Measurements from ENCODE around the gene FLT3LG. TPM values are rescaled to one million over a fixed set of nuclear protein-coding genes. Genes with fewer than 3 reads are reported as not detected.
"Not testable (repeated sequence)": the region's sequence is repeated elsewhere in the genome, so short reads cannot be mapped to it uniquely, and the experiment has no call there.

FLT3LG gene
- total RNA-seq, 1 donor from 2014 or later = 1.0 TPM

GRCh38 chr19:49468746-49469447 lies 5.1 kb upstream of the FLT3LG start:
- DNase-seq (ENCODE audit: low read depth, low spot score) = no peak
- no peaks in the 10 kb centered on the region for H3K9me3 Mint-ChIP-seq
- H3K27me3 Mint-ChIP-seq (ENCODE audit: low read depth) = peaks cover 3% of the 10 kb centered on the region
- H3K36me3 Mint-ChIP-seq (ENCODE audit: low read depth) = peaks cover 5% of the 10 kb centered on the region
- H3K4me1 Mint-ChIP-seq = peaks cover 9% of the 10 kb centered on the region
- H3K4me3 Mint-ChIP-seq = peak overlapping the region; percentile 31
- no peak overlapping the region for H3K27ac Mint-ChIP-seq (ENCODE audit: unreplicated experiment)
- TF ChIP-seq, protein P1, sequence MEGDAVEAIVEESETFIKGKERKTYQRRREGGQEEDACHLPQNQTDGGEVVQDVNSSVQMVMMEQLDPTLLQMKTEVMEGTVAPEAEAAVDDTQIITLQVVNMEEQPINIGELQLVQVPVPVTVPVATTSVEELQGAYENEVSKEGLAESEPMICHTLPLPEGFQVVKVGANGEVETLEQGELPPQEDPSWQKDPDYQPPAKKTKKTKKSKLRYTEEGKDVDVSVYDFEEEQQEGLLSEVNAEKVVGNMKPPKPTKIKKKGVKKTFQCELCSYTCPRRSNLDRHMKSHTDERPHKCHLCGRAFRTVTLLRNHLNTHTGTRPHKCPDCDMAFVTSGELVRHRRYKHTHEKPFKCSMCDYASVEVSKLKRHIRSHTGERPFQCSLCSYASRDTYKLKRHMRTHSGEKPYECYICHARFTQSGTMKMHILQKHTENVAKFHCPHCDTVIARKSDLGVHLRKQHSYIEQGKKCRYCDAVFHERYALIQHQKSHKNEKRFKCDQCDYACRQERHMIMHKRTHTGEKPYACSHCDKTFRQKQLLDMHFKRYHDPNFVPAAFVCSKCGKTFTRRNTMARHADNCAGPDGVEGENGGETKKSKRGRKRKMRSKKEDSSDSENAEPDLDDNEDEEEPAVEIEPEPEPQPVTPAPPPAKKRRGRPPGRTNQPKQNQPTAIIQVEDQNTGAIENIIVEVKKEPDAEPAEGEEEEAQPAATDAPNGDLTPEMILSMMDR (conservative IDR thresholded peaks at IDR 0.05) = no peak

- Mint-ChIP-seq H3K9me3 (no peaks in the 10 kb centered on the region), H3K27me3 (ENCODE audit: low read depth) (peaks cover 10% of the 10 kb centered on the region), H3K4me3 (no peak overlapping the region), H3K36me3 (ENCODE audit: low read depth) (peaks cover 5% of the 10 kb centered on the region), H3K27ac (ENCODE audit: unreplicated experiment) (no peak overlapping the region), H3K4me1 (peaks cover 9% of the 10 kb centered on the region)
- DNase-seq (ENCODE audit: low read depth, low spot score) = no peak
- TF ChIP-seq, protein P1 (conservative IDR thresholded peaks at IDR 0.05) = no peak
Measured at GRCh38 chr19:49469828-49470614, 4.0 kb upstream of the FLT3LG start.

DNA sequence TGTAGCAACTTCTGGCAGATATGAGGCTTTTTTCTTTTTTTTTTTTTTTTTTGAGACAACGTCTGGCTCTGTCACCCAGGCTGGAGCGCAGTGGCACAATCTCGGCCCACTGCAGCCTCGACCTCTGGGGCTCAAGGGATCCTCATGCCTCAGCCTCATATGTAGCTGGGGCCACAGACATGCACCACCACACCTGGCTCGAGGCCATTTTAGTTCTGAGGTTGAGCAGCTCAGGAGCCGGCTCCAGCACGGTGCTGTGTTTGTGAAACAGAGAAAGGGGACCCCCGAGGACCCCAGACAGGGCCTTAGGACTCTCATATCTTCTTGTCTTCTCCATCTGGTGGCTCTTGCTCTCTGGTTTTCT lies 3.4 kb upstream of the FLT3LG start:
- no peaks in the 10 kb centered on the region for H3K9me3 Mint-ChIP-seq
- peaks cover 9% of the 10 kb centered on the region for H3K4me1 Mint-ChIP-seq
- H3K4me3 Mint-ChIP-seq = no peak overlapping the region
- peaks cover 5% of the 10 kb centered on the region for H3K36me3 Mint-ChIP-seq (ENCODE audit: low read depth)
- no peak for DNase-seq (ENCODE audit: low read depth, low spot score)
- TF ChIP-seq, protein P1 (conservative IDR thresholded peaks at IDR 0.05) = no peak
- H3K27me3 Mint-ChIP-seq (ENCODE audit: low read depth) = peaks cover 16% of the 10 kb centered on the region
- no peak overlapping the region for H3K27ac Mint-ChIP-seq (ENCODE audit: unreplicated experiment)

DNA sequence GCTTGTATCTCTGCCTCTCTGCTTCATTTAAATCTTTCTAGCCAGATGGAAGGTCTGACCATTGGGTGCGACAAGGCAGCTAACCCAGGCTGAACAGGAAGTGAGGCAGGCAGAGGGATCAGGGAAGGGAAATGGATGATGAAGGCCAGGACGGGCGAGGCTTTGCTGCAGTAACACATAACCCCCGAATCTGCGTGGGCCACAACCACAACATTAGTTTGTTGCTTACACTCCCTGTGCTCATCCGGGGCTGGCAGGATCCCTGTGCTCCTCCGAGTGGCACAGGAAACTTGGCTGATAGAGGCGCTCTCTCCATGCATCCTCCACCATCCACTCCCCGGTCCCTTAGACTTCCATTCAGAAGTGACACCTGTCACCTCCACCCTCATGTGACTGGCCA lies 1.1 kb upstream of the FLT3LG start:
- Mint-ChIP-seq H3K36me3 (ENCODE audit: low read depth) (peaks cover 5% of the 10 kb centered on the region), H3K4me3 (no peak overlapping the region), H3K4me1 (peaks cover 15% of the 10 kb centered on the region), H3K9me3 (no peaks in the 10 kb centered on the region), H3K27ac (ENCODE audit: unreplicated experiment) (peak overlapping the region; percentile 71), H3K27me3 (ENCODE audit: low read depth) (peaks cover 25% of the 10 kb centered on the region)
- TF ChIP-seq, protein P1 (conservative IDR thresholded peaks at IDR 0.05) = no peak
- DNase-seq (ENCODE audit: low read depth, low spot score) = no peak

DNA sequence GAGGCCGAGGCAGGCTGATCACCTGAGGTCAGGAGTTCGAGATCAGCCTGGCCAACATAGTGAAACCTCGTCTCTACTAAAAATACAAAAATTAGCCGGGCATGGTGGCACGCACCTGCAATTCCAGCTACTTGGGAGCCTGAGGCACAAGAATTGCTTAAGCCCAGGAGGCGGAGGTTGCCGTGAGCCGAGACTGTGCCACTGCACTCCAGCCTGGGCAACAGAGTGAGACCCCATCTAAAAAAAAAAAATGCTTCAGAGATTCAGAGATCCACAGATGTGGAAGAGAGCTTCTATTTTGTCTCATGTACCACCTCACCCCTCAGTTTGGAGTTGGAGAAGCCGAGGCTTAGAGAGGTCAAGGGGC lies 531 bp upstream of the FLT3LG start:
- not testable (repeated sequence) for H3K9me3 Mint-ChIP-seq; DNase-seq (ENCODE audit: low read depth, low spot score); H3K36me3 Mint-ChIP-seq (ENCODE audit: low read depth); H3K27ac Mint-ChIP-seq (ENCODE audit: unreplicated experiment); H3K4me3 Mint-ChIP-seq
- H3K27me3 Mint-ChIP-seq (ENCODE audit: low read depth) = peaks cover 25% of the 10 kb centered on the region
- peaks cover 15% of the 10 kb centered on the region for H3K4me1 Mint-ChIP-seq

GRCh38 chr19:49474542-49474924 lies 518 bp downstream of the FLT3LG start:
- DNase-seq (ENCODE audit: low read depth, low spot score) = no peak
- Mint-ChIP-seq H3K4me1 (peaks cover 14% of the 10 kb centered on the region), H3K9me3 (no peaks in the 10 kb centered on the region), H3K4me3 (no peak overlapping the region), H3K27me3 (ENCODE audit: low read depth) (peaks cover 25% of the 10 kb centered on the region), H3K36me3 (ENCODE audit: low read depth) (no peaks in the 10 kb centered on the region), H3K27ac (ENCODE audit: unreplicated experiment) (no peak overlapping the region)
- TF ChIP-seq, protein P1 (conservative IDR thresholded peaks at IDR 0.05) = no peak

Measured in neural crest cell (in vitro differentiated cells).